OCI-LY1 (cell line): Measurements from ENCODE around the gene ATG2A.

Experiments
- H2AFZ ChIP-seq: fragments of 200-600 bp; sonication (generic), shearing (Covaris generic); 2 replicates; pipeline ENCODE4 v1.6.0; 2014; ENCODE audit warnings: antibody characterized with exemption, mild to moderate bottlenecking, low read length
- H3F3A ChIP-seq: fragments of 200-600 bp; sonication (generic), shearing (Covaris generic); 2 replicates; pipeline ENCODE4 v1.6.0; 2014; ENCODE audit warnings: mild to moderate bottlenecking, antibody characterized with exemption, low read length, moderate library complexity; ENCODE audit not compliant: insufficient read depth
- H3K27ac ChIP-seq: fragments of 200-600 bp; sonication (generic); 2 replicates; pipeline ENCODE4 v1.5.1; 2014; ENCODE audit warnings: low read length, mixed run types, mild to moderate bottlenecking, low read depth; ENCODE audit not compliant: poor library complexity, severe bottlenecking
- H3K27me3 ChIP-seq: fragments of 200-600 bp; sonication (generic); 2 replicates; pipeline ENCODE4 v1.6.0; 2014; ENCODE audit warnings: antibody characterized with exemption, mild to moderate bottlenecking, low read length, moderate library complexity; ENCODE audit not compliant: insufficient read depth
- H3K36me3 ChIP-seq: fragments of 200-600 bp; sonication (generic); 2 replicates; pipeline ENCODE4 v1.6.1; 2014; ENCODE audit warnings: mild to moderate bottlenecking, antibody characterized with exemption, low read length, moderate library complexity, mixed read lengths; ENCODE audit not compliant: insufficient read depth
- H3K4me1 ChIP-seq: fragments of 200-600 bp; sonication (generic); 2 replicates; pipeline ENCODE4 v1.5.1; 2014; ENCODE audit warnings: mild to moderate bottlenecking, low read length, moderate library complexity; ENCODE audit not compliant: insufficient read depth, severe bottlenecking
- H3K4me2 ChIP-seq: fragments of 200-600 bp; sonication (generic), shearing (Covaris generic); 2 replicates; pipeline ENCODE4 v1.6.1; 2014; ENCODE audit warnings: low read length
- H3K4me3 ChIP-seq: fragments of 200-600 bp; sonication (generic); 2 replicates; pipeline ENCODE4 v1.5.1; 2014; ENCODE audit warnings: low read length, low read depth, mild to moderate bottlenecking, mixed read lengths; ENCODE audit not compliant: poor library complexity, severe bottlenecking
- H3K79me2 ChIP-seq: fragments of 200-600 bp; shearing (Covaris generic); 2 replicates; pipeline ENCODE4 v1.6.1; 2016; ENCODE audit warnings: mixed run types, low read length, mixed read lengths; ENCODE audit not compliant: insufficient read depth
- H3K9ac ChIP-seq: fragments of 200-600 bp; sonication (generic), shearing (Covaris generic); 2 replicates; pipeline ENCODE4 v1.6.1; 2014; ENCODE audit warnings: mild to moderate bottlenecking, low read length, mixed read lengths
- H3K9me2 ChIP-seq: fragments of 200-600 bp; sonication (generic), shearing (Covaris generic); 2 replicates; pipeline ENCODE4 v1.6.1; 2014; ENCODE audit warnings: low read depth, mild to moderate bottlenecking, low read length, mixed read lengths
- H3K9me3 ChIP-seq: fragments of 200-600 bp; shearing (Covaris generic); 2 replicates; pipeline ENCODE4 v1.6.1; 2014; ENCODE audit warnings: low read length, mixed read lengths
- H4K20me1 ChIP-seq: fragments of 200-600 bp; sonication (generic), shearing (Covaris generic); 2 replicates; pipeline ENCODE4 v1.6.0; 2016; ENCODE audit warnings: mild to moderate bottlenecking, low read length; ENCODE audit not compliant: insufficient read depth
- CTCF ChIP-seq: fragments of 200-600 bp; sonication (generic), shearing (Covaris generic); IDR thresholded peaks from 2 replicates; pipeline ENCODE4 v1.5.1; 2017; ENCODE audit warnings: mild to moderate bottlenecking, antibody characterized with exemption, low read length, moderate library complexity, mixed read lengths
- EZH2 ChIP-seq: fragments of 200-600 bp; sonication (generic), shearing (Covaris generic); IDR thresholded peaks from 2 replicates; pipeline ENCODE4 v1.8.0; 2017; ENCODE audit warnings: borderline replicate concordance, mixed run types, mild to moderate bottlenecking, antibody characterized with exemption, low read length, moderate library complexity, mixed read lengths

Gene ATG2A

GRCh38 chr11:64855596-64856304 lies 61.3 kb downstream of the ATG2A start:
- no peak overlapping the region for H3K9ac ChIP-seq
- no peaks in the 10 kb centered on the region for H3K9me3 ChIP-seq
- TF ChIP-seq CTCF (no peak), EZH2 (no peak)
- no peaks in the 10 kb centered on the region for H3K79me2 ChIP-seq
- no peaks in the 10 kb centered on the region for H3K9me2 ChIP-seq
- peaks cover 80% of the 10 kb centered on the region for H3K4me1 ChIP-seq
- H3K4me2 ChIP-seq = no peak overlapping the region
- peaks cover 60% of the 10 kb centered on the region for H3K36me3 ChIP-seq
- peaks cover 6% of the 10 kb centered on the region; the same call in 1 of the 2 replicates for H3F3A ChIP-seq
- peak overlapping the region; percentile 98 for H3K27ac ChIP-seq
- H2AFZ ChIP-seq = no peak overlapping the region
- no peak overlapping the region for H3K4me3 ChIP-seq
- H4K20me1 ChIP-seq = no peaks in the 10 kb centered on the region
- H3K27me3 ChIP-seq = no peaks in the 10 kb centered on the region

- peak overlapping the region; percentile 51; the same call in 1 of the 2 replicates for H3K4me2 ChIP-seq
- H3K36me3 ChIP-seq = peaks cover 58% of the 10 kb centered on the region
- H3F3A ChIP-seq = peaks cover 6% of the 10 kb centered on the region; the same call in 1 of the 2 replicates
- no peaks in the 10 kb centered on the region for H4K20me1 ChIP-seq
- H3K4me3 ChIP-seq = no peak overlapping the region
- no peak overlapping the region for H3K9ac ChIP-seq
- no peak overlapping the region for H2AFZ ChIP-seq
- H3K9me3 ChIP-seq = no peaks in the 10 kb centered on the region
- no peaks in the 10 kb centered on the region for H3K27me3 ChIP-seq
- peak overlapping the region; percentile 98 for H3K27ac ChIP-seq
- H3K4me1 ChIP-seq = peaks cover 80% of the 10 kb centered on the region
- H3K79me2 ChIP-seq = no peaks in the 10 kb centered on the region
- no peaks in the 10 kb centered on the region for H3K9me2 ChIP-seq
- TF ChIP-seq EZH2 = no peak
- TF ChIP-seq CTCF = no peak
Observed at GRCh38 chr11:64854534-64855502, 62.2 kb downstream of the ATG2A start.

GRCh38 chr11:64854157-64854533 lies 62.9 kb downstream of the ATG2A start:
- Histone ChIP-seq H3K4me1 (peaks cover 80% of the 10 kb centered on the region), H3K9me2 (no peaks in the 10 kb centered on the region), H3K36me3 (peaks cover 54% of the 10 kb centered on the region), H3K4me3 (peak overlapping the region; percentile 16), H3K9ac (peak overlapping the region; percentile 56), H3K79me2 (no peaks in the 10 kb centered on the region), H3K9me3 (no peaks in the 10 kb centered on the region), H3K27ac (peak overlapping the region; percentile 98), H3K27me3 (no peaks in the 10 kb centered on the region), H2AFZ (no peak overlapping the region), H3K4me2 (peak overlapping the region; percentile 51), H4K20me1 (no peaks in the 10 kb centered on the region), H3F3A (peaks cover 6% of the 10 kb centered on the region; the same call in 1 of the 2 replicates)
- TF ChIP-seq EZH2 (no peak), CTCF (no peak)
